ENCODE results near the gene RAB37.

RAB37 gene

DNA sequence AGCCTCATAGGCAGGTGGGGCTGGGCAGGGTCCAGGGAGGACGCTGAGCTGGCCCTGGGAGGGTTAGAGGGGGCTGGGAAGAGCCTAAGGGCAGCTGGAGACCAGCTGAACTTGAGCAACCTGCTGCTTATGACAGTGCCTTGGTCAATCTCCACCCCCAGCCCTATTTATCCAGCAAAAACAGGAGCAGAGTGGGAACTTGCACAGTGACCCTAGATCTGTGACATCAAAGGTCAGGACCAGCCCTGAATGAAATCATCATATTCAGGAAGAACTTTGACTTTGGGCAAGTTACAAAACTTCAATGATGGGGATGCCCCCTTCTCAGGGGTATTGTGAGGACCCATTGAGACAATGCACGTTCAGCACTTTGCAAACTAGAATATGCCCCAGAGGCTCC, 33.7 kb upstream of the RAB37 start:
- H3K9ac ChIP-seq = no peak overlapping the region
- H3K27ac ChIP-seq = no peak overlapping the region
- H3K36me3 ChIP-seq (ENCODE audit: control insufficient read depth, insufficient read depth, low read length) = no peaks in the 10 kb centered on the region
- no peak overlapping the region for H2AFZ ChIP-seq
- no peak overlapping the region for H3K4me3 ChIP-seq (ENCODE audit: low read depth, low read length)
- H3K27me3 ChIP-seq (ENCODE audit: control insufficient read depth, insufficient read depth, low read length) = no peaks in the 10 kb centered on the region
- no peaks in the 10 kb centered on the region for H3K4me1 ChIP-seq
- no peaks in the 10 kb centered on the region for H3K79me2 ChIP-seq
- TF ChIP-seq, protein P1, sequence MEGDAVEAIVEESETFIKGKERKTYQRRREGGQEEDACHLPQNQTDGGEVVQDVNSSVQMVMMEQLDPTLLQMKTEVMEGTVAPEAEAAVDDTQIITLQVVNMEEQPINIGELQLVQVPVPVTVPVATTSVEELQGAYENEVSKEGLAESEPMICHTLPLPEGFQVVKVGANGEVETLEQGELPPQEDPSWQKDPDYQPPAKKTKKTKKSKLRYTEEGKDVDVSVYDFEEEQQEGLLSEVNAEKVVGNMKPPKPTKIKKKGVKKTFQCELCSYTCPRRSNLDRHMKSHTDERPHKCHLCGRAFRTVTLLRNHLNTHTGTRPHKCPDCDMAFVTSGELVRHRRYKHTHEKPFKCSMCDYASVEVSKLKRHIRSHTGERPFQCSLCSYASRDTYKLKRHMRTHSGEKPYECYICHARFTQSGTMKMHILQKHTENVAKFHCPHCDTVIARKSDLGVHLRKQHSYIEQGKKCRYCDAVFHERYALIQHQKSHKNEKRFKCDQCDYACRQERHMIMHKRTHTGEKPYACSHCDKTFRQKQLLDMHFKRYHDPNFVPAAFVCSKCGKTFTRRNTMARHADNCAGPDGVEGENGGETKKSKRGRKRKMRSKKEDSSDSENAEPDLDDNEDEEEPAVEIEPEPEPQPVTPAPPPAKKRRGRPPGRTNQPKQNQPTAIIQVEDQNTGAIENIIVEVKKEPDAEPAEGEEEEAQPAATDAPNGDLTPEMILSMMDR (IDR thresholded peaks at IDR 0.05) = no peak
- no peak overlapping the region for H3K4me2 ChIP-seq (ENCODE audit: low read length)
- no peaks in the 10 kb centered on the region for H3K9me3 ChIP-seq (ENCODE audit: control insufficient read depth, low read length)

GRCh38 chr17:74704544-74704943, 32.5 kb upstream of the RAB37 start:
- no peak overlapping the region for H3K4me2 ChIP-seq (ENCODE audit: low read length)
- H2AFZ ChIP-seq = no peak overlapping the region
- TF ChIP-seq, protein P1 (IDR thresholded peaks at IDR 0.05) = no peak
- no peak overlapping the region for H3K4me3 ChIP-seq (ENCODE audit: low read depth, low read length)
- H3K9me3 ChIP-seq (ENCODE audit: control insufficient read depth, low read length) = no peaks in the 10 kb centered on the region
- H3K4me1 ChIP-seq = no peaks in the 10 kb centered on the region
- H3K36me3 ChIP-seq (ENCODE audit: control insufficient read depth, insufficient read depth, low read length) = no peaks in the 10 kb centered on the region
- H3K79me2 ChIP-seq = no peaks in the 10 kb centered on the region
- H3K27ac ChIP-seq = no peak overlapping the region
- no peak overlapping the region for H3K9ac ChIP-seq
- no peaks in the 10 kb centered on the region for H3K27me3 ChIP-seq (ENCODE audit: control insufficient read depth, insufficient read depth, low read length)

DNA sequence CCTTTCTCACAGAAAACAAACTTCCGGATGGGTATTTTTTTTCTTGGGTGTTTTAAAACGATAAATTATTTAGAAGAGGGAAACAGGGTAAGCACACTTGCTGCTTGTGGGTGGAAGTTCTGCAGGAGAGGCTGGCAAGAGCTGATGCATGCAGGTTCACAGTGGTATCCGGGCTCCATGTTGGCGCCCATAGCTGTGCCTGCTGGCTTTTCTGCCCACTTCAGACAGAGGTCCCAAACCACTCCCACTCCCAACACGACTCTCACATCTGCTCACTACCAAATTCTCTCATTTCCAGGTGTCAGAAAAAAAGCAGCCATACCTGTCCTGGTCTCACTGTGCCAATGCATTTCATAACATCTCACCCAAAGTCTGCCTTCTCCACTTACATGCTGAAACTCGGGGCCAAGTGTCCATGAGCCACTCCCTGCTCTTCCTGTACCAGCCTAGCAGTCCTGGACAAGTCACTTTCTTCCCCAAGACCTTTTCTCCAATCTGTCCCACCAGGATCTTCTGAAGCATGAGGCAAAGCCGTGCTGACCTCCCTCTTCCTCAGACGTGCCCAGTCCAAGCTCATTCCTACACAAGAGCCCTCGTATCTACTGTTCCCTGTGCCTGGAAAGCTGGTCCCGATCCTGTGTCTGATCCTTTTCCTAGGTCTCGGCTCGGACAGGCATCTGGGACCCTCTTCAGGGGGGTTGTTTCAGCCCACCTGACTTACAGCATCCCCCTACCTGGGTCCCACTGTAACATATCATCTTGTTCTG, 25.8 kb upstream of the RAB37 start:
- Histone ChIP-seq H3K79me2 (no peaks in the 10 kb centered on the region), H3K9me3 (ENCODE audit: control insufficient read depth, low read length) (no peaks in the 10 kb centered on the region), H3K27ac (no peak overlapping the region), H3K4me3 (ENCODE audit: low read depth, low read length) (no peak overlapping the region), H3K4me1 (no peaks in the 10 kb centered on the region), H3K9ac (no peak overlapping the region), H3K27me3 (ENCODE audit: control insufficient read depth, insufficient read depth, low read length) (no peaks in the 10 kb centered on the region), H3K36me3 (ENCODE audit: control insufficient read depth, insufficient read depth, low read length) (no peaks in the 10 kb centered on the region), H2AFZ (no peak overlapping the region), H3K4me2 (ENCODE audit: low read length) (no peak overlapping the region)
- TF ChIP-seq, protein P1 (IDR thresholded peaks at IDR 0.05) = no peak

GRCh38 chr17:74712301-74712700, 24.8 kb upstream of the RAB37 start:
- no peaks in the 10 kb centered on the region for H3K9me3 ChIP-seq (ENCODE audit: control insufficient read depth, low read length)
- TF ChIP-seq, protein P1 (IDR thresholded peaks at IDR 0.05) = no peak
- no peaks in the 10 kb centered on the region for H3K4me1 ChIP-seq
- no peak overlapping the region for H3K9ac ChIP-seq
- no peak overlapping the region for H2AFZ ChIP-seq
- H3K27ac ChIP-seq = no peak overlapping the region
- H3K4me3 ChIP-seq (ENCODE audit: low read depth, low read length) = no peak overlapping the region
- no peaks in the 10 kb centered on the region for H3K36me3 ChIP-seq (ENCODE audit: control insufficient read depth, insufficient read depth, low read length)
- no peaks in the 10 kb centered on the region for H3K27me3 ChIP-seq (ENCODE audit: control insufficient read depth, insufficient read depth, low read length)
- H3K79me2 ChIP-seq = no peaks in the 10 kb centered on the region
- H3K4me2 ChIP-seq (ENCODE audit: low read length) = no peak overlapping the region

DNA sequence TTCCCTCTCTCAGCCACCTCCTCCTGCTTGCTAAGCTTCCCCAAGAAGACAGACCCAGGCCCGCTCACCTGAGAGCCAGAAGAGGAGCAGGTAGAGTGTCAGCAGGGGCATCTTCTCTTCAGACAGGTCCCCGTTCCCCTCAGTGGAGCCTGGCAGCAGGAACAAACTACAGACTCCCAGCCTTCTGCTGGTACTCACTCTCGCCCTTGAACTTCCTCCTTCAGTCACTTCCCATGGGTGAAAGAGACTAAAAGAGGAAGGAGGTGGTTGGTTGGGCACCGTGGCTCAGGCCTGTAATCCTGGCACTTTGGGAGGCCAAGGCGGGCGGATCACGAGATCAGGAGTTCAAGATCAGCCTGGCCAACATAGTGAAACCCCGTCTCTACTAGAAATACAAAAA, 24.3 kb upstream of the RAB37 start, which contains the start of gene CD300LF:
Gene CD300LF (minus strand): TSS at position 168 of the 400 bp plus-strand sequence. CDS start 57 bp downstream, at position 111.
- Histone ChIP-seq H3K4me1 (no peaks in the 10 kb centered on the region), H3K4me3 (ENCODE audit: low read depth, low read length) (no peak within 1 kb of the TSS), H3K27ac (no peak within 1 kb of the TSS), H2AFZ (no peak within 1 kb of the TSS), H3K27me3 (ENCODE audit: control insufficient read depth, insufficient read depth, low read length) (no peaks in the 10 kb centered on the region), H3K9ac (no peak within 1 kb of the TSS), H3K9me3 (ENCODE audit: control insufficient read depth, low read length) (no peaks in the 10 kb centered on the region), H3K4me2 (ENCODE audit: low read length) (no peak within 1 kb of the TSS), H3K36me3 (ENCODE audit: control insufficient read depth, insufficient read depth, low read length) (no peaks in the 10 kb centered on the region), H3K79me2 (no peaks in the 10 kb centered on the region)
- TF ChIP-seq, protein P1 (IDR thresholded peaks at IDR 0.05) = no peak

All from parathyroid adenoma (tissue), 2 donors.